Ovary (tissue), 3 donors: ENCODE results near the gene SLC10A1.

Source experiments
- EP300 ChIP-seq: sonication (generic); formaldehyde crosslinking; IDR thresholded peaks from one replicate; pipeline ENCODE4 v1.6.1; 2017; ENCODE audit warnings: antibody characterized with exemption
- POLR2A ChIP-seq: fragments of 450-650 bp; IDR thresholded peaks from one replicate; pipeline ENCODE4 v1.6.1; 2017; ENCODE audit warnings: antibody characterized with exemption, mild to moderate bottlenecking, moderate library complexity
- TF ChIP-seq, protein P1 (sequence below), 3 donors: fragments of 450-650 bp in 2 of 3; fragments of 200-600 bp in 1 of 3; IDR thresholded peaks; one replicate each; pipeline versions ENCODE4 v1.5.1 to v1.8.0; 2016 to 2022; ENCODE audit warnings: antibody characterized with exemption in 3 of 3, mild to moderate bottlenecking in 1 of 3
- donor health status: DM: no; HTN: no; CAD: no.

DNA sequence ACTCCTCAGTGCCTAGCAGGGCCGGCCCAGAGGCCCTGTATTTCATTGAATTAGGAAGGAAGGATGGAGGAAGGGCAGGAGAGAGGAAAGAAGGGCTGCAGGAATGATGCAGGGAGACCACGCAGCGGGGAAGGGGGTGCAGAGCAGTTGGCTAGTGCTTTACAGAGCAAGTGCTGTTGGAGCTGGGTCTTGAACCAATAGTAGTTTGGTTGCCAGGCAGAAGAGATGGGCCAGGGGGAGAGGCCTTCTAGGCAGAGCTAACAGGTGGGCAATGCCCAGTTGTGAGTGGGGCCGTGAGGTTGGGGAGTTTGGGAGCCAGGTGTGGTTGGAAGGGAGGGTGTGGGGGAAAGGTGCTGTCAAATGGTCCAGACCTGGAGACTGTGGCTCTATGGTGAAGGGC is 69.2 kb downstream of the SLC10A1 start:
- TF ChIP-seq, protein P1, sequence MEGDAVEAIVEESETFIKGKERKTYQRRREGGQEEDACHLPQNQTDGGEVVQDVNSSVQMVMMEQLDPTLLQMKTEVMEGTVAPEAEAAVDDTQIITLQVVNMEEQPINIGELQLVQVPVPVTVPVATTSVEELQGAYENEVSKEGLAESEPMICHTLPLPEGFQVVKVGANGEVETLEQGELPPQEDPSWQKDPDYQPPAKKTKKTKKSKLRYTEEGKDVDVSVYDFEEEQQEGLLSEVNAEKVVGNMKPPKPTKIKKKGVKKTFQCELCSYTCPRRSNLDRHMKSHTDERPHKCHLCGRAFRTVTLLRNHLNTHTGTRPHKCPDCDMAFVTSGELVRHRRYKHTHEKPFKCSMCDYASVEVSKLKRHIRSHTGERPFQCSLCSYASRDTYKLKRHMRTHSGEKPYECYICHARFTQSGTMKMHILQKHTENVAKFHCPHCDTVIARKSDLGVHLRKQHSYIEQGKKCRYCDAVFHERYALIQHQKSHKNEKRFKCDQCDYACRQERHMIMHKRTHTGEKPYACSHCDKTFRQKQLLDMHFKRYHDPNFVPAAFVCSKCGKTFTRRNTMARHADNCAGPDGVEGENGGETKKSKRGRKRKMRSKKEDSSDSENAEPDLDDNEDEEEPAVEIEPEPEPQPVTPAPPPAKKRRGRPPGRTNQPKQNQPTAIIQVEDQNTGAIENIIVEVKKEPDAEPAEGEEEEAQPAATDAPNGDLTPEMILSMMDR (IDR thresholded peaks at IDR 0.05): no peak
- no peak for TF ChIP-seq POLR2A
- TF ChIP-seq EP300: no peak
